ENCODE data around the gene SEC63.
"Not testable (repeated sequence)": the region's sequence is repeated elsewhere in the genome, so short reads cannot be mapped to it uniquely, and the experiment has no call there.

Gene SEC63

DNA sequence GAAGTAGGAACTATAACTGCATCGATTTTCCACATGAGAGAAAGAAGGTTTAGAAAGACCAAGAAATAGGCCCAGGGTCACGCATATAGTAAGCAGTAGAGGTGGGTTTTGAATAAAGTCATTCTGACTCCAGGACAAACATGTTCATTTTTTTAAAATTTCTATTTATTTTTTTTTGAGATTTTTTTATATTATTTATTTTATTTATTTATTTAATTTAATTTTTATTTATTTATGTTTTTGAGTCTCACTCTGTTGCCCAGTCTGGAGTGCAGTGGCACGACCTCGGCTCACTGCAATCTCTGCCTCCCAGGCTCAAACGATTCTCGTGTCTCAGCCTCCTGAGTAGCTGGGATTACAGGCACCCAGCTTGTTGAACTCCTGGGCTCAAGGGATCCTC lies 13.2 kb upstream of the SEC63 start:
- DNase-seq = no peak

DNA sequence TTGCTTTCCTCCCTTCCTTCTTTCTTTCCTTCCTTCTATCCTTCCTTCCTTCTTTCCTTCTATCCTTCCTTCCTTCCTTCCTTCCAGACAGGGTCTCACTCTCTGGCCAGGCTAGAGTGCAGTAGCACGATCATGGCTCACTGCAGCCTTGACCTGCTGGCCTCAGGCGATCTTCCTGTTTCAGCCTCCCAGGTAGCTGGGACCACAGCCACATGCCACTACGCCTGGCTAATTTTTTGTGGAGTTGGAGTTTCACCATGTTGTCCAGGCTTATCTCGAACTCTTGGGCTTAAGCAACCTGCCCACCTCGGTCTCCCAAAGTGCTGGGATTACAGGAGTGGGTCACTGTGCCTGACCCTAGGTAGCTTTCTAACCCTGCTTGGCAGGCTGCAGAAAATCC lies 12.2 kb upstream of the SEC63 start:
- no peak for DNase-seq

DNA sequence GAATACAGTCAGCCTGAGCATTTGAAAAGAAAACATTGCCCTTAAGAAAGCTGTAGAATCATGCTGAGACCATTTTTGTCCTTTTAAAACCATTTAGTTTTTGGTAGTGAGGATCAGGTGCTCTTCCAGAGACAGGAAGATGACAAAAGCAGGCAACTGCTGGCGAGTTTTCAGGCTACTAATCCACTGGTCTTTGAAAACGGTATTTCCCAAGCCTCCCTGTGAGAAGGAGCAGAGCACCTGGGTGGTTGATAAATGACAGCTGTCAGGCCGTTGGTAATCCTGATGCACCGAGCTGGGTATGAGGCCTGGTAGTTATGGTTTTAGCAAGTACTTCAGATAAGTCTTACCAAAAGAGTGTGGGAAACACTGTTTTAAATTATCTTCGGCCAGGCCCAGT lies 10.1 kb upstream of the SEC63 start:
- no peak for DNase-seq

DNA sequence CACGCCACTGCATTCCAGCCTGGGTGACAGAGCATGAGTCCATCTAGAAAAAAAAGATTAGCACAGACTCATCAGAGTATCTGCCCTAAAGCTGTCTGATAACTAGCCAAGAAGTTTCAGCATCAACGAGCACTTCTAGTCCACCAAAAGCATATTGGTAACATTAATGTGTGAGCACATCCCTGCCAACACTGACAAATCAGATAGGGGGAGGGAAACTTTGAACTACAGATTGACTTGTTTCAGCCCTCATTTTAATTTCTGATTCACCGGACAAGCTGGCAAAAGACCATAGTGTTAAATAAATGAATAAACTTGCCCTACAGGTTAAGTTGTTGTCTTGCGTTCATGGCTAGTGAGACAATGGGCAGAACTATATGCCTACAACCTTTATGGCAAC lies 7.7 kb upstream of the SEC63 start:
- DNase-seq = peak; percentile 33

DNA sequence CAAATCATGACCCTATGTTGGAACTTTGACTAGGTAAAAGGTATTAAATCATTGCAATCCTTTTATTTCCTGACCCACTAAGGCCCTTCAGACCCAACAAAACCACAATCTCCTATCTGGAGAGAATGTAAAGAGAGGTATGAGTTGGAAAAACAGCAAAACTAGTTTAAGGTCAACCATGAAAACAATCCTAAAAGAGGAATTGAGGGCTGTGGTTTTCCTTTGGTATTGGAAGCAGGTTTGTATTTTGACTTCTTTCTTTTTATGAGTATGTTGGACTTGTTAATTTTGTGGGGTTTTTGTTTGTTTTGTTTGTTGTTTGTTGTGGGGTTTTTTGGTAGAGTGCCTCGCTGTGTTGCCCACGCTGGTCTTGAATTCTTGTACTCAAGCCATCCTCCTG lies 4.7 kb upstream of the SEC63 start:
- no peak for DNase-seq

DNA sequence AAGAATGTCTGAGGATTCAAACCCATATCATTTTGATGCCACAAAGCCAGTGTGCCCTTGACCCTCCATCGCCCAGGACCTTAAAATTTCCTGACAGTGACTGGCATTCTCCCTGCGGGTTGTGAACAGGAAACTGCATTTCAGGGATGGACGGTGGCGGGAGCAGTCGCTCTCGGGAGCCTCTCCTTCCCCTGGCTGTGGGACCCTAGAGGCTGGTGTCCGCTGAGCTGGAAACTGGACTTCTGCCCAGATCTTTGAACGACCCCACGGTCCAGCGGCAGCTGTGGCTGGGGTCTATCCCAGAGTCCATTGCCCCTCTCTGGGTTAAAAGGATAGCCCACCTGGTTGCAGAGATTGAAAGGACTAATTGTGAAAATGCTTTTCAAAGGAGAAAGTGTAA lies 1.4 kb upstream of the SEC63 start:
- no peak for DNase-seq

DNA sequence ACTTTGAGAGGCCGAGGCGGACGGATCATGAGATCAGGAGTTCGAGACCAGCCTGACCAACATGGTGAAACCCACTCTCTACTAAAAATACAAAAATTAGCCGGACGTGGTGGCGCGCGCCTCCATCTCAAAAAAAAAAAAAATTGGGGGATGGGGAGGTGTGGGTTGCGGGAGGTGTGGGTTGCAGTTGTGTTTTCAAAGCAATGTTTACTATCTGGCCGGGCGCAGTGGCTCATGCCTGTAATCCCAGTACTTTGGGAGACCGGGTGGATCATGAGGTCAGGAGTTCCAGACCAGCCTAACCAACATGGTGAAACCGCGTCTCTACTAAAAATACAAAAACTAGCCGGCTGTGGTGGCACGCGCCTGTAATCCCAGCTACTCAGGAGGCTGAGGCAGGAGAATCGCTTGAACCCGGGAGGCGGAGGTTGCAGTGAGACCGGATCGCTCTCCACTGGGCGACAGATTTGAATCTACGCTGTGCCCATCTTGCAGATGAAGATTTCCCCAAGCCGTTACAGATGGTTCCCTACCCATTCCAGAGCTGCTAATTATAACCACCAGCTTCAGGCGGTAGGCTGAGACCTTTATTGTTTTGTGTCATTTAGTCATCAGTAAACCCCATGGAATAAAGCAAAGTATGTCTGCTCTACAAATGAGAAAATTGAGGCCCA lies 818 bp upstream of the SEC63 start:
- not testable (repeated sequence) for DNase-seq

DNA sequence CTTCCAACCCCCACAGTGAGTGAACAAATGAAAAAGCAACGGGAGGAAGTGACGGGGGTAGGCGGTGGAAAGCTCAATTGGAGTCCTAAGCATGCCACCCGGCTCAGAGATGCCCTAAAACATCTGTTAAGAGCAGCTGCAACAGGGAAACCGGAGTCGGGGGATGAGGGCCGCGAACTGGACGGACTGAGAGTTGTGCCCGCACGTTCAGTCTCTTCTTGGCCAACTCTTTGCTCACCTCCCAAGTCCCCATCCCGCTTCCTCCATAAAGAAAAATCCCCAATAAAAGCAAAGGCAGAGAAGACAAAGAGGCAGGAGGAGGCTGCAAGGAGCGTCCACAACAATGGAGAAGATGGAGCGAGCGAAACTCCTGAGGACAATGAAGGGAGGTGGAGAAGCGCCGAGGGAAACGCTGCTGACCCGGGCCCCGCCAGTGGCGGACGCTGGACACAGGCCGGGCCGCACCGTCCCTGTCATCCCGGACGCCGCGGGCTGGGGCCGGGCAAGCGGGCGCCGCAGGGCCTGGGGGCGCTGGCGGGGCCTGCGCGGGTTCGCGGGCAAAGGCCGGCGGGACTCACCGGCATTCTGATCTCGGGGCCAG lies 600 bp downstream of the SEC63 start:
- peak; percentile 77 for DNase-seq

DNA sequence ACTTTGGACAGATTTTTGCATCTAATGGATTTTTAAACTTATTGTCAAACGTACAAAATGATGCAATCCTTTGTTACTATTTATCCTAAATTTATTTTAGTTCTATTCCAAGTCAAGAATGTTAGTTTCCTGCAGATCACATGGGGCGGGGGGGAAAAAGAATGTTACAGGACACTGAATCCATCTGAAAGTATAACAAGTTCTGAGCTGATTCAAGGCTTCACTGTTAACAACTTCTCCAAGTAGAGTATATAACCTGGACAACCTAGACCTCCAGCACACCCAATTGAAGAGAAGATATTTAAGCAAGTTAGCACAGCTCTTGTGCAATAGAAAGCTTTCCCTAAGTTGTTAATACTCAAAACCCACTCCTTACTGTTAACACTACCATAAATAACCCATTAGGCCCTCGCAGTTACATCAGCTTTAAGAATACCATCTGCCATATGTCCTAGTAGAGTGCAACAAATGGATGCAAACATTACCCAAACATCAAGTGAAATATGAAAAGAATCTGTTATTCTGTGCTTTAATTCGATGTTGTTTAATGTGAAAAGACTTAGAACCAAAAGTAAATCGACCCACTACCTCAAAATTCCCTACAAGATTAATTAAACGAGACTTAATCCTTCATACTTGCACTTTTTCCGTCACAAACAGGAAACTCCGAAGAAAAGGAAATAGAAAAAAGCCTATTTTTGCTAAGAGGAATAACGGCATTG lies 1.3 kb downstream of the SEC63 start:
- peak; percentile 52 for DNase-seq

DNA sequence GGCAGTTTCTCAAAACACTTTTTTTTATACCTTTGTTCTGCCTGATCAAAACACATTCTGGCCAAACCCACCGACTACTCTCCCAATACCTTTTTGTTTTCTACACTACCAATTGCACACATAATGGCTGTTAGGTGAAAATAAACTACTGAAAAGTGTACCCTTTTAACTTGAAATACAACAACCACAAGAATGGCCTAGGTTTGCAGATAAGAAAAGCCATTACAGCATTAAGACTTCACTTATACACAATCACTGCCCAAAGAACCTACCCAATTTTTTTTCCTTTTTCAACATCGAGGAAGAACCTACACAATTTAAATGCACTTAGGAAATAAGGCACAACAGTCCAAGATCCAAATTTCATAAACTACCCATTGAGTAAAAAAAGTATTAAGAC lies 1.8 kb downstream of the SEC63 start:
- DNase-seq = no peak

DNA sequence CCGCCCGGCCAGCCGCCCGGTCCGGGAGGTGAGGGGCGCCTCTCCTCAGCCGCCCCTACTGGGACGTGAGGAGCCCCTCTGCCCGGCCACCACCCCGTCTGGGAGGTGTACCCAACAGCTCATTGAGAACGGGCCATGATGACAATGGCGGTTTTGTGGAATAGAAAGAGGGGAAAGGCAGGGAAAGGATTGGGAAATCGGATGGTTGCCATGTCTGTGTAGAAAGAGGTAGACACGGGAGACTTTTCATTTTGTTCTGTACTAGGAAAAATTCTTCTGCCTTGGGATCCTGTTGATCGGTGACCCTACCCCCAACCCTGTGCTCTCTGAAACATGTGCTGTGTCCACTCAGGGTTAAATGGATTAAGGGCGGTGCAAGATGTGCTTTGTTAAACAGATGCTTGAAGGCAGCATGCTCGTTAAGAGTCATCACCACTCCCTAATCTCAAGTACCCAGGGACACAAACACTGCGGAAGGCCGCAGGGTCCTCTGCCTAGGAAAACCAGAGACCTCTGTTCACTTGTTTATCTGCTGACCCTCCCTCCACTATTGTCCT lies 4.1 kb downstream of the SEC63 start:
- DNase-seq = not testable (repeated sequence)

DNA sequence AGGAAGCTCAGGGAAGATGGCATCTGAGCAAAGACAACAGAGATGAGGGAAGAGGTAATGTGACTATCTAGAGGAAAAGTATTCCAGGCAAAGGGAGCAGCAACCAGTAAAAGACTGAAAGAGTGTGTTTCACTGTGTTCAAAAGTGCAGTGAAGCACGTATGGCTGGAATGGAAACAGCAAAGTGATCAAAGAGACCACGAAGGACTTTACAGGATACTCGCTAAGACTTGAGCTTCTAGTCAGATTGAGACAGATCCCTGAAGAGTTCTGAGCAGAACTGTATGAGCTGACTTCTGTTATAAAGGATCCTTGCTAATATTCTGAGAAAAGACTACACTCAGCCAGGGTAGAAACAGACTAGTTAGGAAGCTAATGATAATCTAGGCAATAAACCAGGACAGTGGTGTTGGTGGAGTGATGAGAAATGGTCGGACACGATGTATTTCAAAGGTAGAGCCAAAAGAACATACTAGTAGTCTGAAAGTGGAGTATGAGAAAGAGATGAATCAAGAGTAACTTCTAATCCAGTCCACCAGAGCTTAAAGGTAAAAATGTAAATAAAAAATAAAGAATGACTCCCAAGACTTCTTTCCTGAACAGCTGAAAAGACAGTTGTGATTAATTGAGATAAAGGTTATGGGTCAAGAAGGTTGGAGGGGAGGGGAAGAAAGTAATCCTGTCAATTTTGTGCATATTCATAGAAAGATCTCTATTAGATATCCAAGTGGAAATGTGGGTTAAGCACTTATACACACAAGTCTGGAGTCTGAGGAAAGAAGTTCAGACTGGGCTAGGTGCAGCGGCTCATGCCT lies 14.2 kb downstream of the SEC63 start:
- DNase-seq = no peak

DNA sequence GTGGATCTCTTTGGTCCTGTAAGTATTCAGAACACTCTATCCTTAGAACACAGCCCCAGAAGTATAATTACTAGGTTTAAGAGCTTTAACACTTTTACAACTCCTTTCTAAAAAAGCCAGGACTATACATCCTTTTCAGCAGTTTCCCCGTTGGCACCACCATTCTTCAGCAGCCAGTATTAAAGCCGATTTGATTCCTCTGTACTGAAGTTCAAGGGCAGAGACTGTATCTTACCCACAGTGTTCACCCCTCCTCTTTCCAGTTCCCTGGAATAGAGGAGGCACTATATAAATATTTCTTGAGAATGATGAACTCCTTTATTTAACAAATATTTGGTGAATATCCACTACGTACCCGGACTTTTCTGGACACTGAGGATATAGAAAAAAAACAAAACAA lies 15.9 kb downstream of the SEC63 start:
- DNase-seq = no peak

DNA sequence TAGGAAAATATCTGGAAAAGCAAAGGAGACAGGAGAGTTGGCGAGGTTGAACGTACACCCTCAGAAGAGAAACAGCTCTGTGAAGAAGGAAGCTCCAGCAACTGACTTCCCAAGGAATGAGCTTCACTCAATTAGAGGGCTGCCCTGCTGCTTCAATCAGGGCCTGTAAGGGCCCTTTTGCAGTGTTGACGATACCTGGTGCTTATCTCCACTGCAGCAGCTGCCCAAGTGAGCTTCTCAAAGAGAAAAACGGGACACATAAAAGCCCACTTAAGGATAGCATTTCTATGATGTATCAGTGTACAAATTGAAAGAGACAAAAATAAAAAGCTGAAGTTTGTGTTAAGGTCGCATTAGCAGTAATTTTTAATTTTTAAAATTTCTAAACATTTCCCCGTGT lies 16.4 kb downstream of the SEC63 start:
- DNase-seq = no peak

DNA sequence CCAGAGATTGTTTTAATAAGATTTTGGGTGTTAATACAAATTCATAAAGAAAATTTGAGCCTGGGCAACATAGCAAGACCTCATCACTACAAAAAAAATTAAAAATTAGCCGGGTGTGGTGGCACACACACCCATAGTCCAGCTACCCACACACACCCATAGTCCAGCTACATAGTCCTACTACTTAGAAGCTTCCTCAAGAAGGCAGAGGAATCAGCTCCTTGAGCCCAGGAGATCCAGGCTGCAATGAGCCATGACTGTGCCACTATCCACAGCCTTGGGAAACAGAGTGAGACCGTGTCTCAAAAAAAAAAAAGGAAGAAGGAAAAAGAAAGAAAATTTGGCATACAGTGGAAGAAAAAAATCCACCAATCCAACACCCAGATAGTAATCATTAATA lies 16.8 kb downstream of the SEC63 start:
- DNase-seq = no peak

DNA sequence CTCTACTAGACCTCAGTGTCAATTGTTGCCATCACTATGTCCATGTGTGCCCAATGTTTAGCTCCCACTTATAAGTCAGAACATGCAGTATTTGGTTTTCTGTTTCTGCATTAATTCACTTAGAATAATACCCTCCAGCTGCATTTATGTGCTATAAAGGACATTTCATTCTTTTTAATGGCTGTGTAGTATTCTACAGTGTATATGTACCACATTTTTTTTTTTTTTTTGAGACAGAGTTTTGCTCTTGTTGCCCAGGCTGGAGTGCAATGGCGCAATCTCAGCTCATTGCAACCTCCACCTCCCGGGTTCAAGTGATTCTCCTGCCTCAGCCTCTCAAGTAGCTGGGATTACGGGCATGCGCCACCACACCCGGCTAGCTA lies 21.1 kb downstream of the SEC63 start:
- not testable (repeated sequence) for DNase-seq

DNA sequence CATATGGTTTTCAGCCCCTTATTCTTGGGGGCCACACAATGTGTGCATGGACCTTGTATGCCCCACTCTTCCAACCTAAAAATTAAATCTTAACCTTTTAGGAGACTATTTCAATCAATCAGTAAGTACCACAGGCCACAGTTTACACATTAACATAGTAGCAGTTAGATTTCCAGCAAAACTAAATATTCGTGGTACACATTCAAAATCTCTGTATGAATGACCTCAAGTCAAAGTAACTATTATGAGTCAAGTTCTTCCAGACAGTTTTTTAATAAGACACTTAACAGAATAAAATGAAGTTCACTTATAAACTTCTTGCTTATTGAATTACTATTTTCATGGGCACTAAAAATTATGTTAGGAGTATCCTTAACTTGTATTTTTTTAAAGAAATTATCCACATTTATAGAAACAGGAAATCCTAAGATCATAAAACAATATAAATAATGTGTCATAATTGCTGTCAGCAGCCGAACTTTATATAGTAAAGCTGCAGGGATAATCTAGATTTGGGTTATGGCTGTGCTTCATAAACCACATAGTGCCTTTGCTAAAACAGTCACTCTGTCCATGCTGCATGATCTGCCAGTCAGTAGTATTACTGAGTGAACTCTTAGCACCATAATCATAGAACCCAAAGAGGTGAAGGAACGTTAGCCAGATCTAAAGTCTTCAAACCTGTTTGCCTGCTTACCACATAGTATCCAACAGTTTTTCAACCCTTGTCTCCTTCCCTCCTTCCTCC lies 21.7 kb downstream of the SEC63 start:
- no peak for DNase-seq

DNA sequence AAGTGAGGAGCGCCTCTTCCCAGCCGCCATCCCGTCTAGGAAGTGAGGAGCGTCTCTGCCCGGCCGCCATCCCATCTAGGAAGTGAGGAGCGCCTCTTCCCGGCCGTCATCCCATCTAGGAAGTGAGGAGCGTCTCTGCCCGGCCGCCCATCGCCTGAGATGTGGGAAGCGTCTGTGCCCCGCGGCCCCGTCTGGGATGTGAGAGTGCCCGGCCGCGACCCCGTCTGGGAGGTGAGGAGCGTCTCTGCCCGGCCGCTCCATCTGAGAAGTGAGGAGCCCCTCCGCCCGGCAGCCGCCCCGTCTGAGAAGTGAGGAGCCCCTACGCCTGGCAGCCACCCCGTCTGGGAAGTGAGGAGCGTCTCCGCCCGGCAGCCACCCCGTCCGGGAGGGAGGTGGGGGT lies 23.8 kb downstream of the SEC63 start:
- DNase-seq = not testable (repeated sequence)

DNA sequence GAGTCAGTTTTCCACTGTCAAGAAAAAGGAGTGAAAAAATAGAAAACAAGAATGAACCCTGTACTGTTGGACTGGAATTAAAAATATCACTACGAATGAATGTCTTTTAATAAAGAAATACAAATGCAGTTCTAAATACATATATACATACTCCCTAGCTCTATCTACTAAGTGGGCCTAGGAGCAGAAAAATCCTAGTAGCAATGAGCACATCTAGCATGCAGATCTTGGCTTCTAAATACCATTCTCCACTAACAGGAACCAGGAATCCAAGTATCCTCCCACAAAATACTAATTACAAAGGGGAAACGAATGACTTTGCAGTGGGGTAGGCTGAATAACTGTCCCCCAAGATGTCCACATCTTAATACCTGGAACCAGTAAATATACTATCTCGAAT lies 25.4 kb downstream of the SEC63 start:
- DNase-seq = no peak

DNA sequence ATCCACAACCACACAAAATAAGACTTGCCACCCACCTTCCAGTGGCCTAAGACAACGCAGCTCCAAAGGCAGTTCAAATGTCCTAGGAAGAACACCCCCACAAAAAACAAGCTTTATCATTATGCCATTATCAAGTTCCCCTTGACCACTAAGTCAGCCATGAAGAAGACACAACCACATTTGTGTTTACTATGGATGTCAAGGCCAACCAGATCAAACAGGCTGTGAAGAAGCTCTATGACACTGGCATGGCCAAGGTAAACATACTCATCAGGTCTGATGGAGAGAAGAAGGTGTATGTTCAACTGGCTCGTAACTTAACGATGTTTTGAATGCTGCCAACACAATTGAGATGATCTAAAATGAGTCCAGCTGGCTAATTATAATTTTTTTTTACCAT lies 26.1 kb downstream of the SEC63 start:
- no peak for DNase-seq

DNA sequence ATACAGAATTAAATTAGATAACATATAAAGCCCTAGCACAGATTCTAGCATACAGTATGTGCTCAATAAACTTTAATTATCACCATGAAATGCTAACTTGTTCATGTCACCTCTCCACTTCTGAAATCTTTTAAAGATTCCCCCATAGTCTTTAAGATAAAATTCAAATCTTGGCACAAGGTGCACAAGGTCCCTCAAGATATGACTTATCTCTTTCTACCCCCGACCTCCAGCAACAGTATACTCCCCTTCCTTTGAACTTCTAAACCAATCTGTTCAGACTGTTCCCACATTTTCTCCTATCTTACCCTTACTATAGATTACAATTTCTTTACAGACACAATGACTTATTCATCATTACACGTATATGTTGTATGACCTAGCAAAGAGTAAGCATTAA lies 29.0 kb downstream of the SEC63 start:
- no peak for DNase-seq

DNA sequence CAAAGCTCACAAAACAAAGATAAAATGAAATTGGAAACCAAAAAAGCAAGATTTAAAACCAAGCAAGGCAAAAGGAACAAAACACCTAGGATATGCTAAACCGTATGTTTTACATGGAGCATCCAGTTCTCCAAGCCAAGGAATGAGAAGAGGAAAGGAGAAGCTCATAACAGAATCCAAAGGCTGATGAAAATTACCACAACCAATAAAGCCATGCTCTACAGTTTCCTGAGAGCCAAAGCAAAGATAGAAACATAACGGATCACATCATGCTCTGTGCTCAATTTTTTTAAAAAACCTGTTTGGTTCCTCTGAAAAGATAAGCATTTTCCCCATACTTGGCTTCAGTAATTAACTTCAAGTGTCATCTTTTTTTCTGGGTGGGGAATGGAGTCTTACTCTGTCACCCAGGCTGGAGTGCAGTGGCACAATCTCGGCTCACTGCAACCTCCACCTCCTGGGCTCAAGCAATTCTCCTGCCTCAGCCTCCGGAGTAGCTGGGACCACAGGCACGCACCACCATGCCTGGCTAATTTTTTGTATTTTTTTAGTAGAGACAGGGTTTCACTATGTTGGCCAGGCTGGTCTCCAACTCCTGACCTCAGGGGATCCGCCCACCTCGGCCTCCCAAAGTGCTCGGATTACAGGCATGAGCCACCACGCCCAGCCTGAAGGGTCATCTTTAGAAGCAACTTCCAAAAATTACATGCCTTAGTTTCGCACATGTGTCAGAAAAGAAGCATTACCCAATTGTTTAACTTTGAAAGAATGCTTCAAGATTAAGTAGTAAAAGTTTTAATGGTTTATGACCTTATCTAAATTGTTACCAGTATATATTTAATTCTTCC lies 31.1 kb downstream of the SEC63 start:
- DNase-seq = not testable (repeated sequence)

All from fibroblast of skin of right biceps (primary cell).